NCI-H2029 treated with DMSO at 0.1 percent for 48 hours (cell line): ENCODE data around the gene FOXP1.

Experiments used
- DNase-seq: peaks from one replicate; lab custom pipeline; 2025; lab: John Stamatoyannopoulos, UW

Gene FOXP1

DNA sequence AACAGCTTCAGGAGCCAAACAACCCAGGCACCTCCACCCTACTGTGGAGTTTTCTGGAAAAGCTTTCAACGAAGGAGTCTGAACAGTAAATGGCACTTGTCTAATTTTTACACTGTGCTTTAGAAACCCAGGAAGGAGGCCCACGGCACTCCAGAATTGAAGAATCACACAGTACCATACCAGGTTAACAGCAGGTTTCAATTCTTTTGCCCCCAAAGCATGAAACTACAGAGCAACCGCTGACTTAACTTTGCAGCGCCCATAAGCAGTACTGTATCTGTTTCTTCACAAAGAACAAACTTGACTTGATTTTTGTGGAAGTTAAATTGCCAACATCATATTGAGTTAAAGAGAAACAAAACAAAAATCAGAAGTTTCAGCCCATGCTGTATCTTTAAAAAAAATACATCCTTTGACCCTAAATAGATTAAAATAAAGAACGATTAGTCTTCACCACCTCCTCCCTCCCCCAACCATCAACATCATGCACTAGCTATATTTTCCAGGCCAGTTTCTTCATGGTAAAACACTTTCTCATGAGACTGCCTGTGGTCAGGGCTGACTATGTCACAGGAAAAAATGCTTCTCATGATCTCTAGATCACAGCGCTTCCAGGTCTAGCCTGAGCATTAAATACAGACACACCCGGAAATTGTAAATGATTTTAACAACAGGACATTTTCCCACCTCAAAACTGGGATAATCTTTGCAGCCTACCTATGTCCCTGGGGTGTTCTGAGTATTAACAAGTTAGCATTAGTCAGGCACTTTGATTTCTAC lies 456.3 kb downstream of the FOXP1 start:
- DNase-seq: no peak

DNA sequence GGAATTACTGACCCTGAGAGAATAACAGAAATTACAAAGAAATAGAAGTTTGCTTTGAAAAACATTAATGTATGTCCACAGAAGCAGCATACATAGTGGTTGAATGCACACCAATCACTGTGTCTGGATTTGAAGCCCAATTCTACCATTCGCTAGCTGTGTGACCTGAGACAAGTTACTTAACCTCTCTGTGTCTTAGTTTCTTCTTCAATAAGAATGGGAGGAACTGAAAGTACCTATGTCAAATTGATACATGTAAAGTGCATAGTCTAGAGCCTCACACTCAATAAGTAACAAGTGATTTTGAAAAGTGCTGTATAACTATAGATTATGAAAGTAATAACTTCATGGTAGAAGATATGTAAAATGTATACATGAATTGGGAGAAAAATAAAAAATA lies 457.8 kb downstream of the FOXP1 start:
- no peak for DNase-seq

DNA sequence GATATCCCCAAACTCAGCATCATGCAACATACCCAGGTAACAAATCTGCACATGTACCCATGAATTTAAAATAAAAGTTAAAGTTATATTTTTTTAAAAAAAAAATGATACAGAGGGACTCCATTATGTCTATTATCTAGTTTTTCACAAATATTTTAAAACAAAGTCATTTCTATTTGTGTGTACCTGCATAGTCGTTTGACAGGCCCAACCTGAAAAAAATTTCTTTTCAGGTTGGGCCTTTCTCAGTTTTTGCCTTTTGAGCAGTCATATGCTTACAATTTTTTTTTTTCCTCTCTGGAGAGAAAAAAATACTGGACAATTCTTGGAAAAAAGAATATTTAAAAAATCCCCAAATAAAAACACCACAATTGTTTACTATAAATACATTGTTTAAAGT lies 459.5 kb downstream of the FOXP1 start:
- no peak for DNase-seq

DNA sequence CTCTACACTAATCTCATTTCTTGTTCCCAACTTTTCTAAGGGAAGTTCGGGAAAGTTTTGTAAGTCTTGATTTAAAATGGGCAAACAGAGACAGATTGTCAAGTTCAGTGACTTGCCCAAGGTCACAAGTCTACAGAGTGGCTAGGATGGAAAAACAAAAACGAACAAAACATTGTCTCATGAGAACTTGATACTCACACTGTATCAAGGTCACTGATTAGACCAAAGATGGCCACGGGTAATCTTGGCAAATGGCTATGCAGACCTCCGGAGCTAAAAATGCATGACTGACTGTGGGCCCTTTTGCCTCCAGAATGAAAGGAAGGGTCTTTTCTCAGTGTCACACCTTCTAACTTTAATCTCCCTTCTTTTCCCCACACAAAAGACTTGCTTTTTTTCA lies 460.9 kb downstream of the FOXP1 start:
- DNase-seq: no peak

DNA sequence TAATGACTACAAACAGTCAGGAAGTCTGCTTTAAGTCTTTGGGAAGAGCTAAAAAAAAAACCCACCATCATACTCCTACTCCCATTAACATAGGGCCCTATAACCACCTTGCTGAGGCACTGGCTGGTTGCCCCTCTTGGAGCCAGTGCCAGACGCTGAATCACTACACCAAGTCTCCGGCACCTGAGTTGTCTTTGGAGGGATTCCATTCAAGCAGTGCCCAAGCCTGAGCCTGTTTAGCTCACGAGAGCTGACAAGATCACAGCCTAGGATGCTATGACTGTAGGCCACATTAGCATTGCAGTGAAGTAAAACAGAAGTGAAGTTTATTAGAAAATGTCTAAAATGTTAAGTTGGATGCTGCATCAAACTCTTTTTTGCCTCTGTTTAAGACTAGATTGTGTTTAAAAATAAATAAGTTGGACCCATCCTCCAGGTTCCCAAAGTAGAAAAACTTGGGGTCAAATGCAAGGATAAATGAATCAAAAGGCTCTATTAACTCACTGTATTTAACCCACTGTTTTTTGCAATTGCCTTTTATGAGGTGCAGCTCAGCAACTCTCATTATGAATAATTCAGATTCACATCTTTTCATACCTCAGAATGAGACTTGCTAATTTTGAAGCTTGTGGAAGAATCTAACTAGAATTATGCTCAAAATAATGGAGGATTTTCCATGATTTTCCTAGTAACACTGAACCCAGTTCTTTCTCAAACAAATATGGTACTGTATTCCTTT lies 461.9 kb downstream of the FOXP1 start:
- no peak for DNase-seq

DNA sequence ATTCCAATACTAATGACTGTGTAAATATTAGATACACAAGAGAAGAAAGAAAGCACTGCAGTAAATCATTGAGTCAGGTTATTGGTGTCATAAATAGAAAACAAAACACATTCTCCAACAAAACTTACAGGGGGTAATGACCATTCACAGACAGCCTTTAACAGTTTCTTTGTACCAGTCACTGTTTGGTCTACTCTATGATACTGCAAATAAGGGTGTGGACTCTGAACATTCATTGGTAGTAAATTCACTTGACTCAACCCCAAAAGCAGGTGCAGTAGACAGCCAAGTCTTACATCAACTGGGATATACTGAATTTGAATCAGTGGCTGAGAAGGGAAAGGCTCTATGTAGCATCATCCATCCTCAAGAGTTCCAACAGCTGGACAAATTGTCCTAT lies 463.5 kb downstream of the FOXP1 start:
- no peak for DNase-seq

DNA sequence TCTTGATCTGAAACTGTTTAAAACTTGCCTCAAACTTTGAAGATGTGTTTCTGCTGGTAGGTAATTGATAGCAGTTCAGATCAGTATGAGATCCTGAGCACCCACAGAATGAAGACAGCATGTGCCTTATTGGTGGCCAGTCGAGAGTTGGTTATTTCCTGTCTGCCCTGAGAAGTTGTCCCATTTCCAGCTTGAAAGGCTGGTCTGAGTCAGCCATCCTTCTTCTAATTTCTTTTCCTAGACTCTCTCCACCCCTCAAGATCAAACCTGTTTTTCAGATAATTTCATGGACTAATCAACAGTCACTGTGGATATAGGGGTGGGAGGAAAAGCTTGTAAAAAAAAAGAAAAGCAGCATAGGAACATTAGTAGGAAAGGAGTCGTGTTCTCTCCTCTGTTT lies 464.4 kb downstream of the FOXP1 start:
- DNase-seq: no peak

DNA sequence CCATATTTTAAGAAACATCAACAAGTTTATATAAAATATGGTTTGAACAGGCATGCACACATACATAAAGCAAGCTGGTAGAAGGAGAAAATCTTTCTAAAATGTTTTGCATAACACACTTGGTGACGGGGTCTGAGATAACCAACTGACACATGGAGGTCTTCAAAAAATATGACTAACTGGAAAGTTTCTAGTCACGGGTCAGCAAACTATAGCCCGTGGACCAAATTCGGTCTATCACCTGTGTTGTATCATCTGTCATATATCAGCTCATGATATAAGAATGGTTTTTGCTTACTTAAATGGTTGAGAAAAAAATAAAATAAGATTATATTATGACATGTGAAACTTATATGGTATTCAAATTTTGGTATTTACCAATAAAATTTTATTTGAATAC lies 465.1 kb downstream of the FOXP1 start:
- DNase-seq: no peak

DNA sequence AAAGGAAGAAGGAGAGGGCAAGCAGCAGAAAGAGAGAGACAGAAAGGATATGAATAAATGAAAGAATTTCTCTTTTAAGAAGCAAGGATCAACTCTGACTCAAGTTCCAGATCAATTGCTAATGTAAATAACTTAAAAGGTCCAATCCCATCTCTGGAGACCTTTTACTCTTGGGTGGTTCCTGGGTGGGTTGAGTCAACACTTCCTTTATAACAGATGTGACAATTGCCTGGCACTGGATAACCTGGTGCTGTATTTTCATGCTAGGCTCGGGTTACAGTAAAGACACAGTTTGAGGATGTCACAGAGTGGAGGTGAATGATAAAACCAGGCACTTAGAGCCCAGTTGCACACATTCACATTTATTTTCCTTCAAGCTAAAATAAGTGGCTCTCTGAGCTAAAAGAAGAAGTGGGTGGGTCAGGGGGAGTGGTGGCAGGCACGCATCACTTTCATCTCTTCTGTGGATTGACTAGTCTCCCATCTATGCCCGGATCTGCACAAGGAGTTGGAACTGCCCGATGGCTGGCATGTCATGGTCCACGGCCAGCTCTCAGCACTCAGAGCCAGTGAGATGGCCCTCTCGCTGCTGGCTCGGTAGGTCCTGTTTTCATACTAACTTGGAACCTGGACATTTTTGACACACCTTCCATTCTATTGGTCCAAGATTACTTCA lies 465.8 kb downstream of the FOXP1 start:
- DNase-seq: no peak

DNA sequence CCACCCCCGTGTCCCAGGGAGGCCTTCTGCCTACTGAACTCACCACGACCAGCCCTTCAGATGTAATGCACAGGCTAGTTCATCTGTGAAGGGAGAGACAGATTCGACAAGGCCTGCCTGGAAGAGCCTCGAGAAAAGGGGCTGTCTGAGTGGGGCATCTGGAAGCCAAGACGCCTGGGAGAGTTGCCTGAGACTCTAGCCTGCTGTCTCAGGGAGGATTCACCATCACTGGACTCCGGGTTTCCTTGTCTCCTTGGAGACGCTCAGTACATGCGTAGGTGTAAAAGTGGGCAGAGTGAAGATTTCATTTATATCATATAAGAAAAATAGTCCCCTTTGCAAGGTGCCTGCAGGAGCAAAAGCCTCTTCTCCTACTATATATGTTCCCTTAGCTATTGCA lies 468.9 kb downstream of the FOXP1 start:
- no peak for DNase-seq

DNA sequence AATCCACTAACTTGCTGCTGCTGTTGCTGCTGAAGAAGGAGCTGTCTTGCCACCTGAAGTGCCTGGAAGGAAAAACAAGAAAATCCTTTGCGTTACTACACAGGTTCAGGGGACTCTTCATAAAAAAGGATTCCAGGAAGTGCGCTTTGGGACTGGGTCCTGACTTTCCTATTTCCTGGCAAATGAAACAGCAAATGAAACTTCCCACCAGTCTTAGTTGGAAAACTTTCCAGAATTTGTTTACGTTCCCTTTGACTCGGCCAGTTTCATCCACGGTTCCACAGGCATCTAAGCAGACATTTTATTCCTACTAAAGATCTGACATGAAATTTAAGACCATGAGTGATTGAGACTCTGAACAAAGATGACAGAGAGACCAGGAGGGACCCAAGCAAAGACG lies 471.0 kb downstream of the FOXP1 start:
- no peak for DNase-seq

DNA sequence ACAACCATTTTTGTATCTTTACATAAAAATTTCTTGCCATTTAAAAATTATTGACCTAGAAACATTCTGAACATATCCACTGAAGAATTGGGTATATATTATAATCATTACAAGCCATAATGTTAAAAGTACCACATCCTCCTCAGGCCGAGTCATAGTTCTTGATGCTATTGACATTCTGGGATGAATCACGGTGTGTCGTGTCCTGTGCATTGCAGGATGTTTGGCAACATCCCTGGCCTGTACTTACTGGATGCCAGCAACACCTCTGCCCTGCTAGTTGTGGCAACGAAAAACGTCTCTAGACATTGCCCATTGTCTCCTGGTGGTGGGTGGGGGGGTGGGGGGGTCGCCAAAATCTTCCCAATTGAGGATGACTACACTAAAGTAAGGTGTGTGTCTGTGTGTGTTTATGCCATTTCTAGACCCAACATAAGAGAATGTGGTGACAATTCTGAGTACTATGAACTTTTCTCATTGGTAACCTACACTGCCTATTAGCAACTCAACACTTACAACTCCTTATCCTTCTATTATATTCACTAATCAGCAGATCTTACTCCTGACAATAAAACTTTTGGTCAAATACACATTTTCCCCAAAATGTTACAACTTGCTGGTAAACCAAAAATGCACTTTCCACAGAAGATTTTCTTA lies 471.6 kb downstream of the FOXP1 start:
- no peak for DNase-seq

DNA sequence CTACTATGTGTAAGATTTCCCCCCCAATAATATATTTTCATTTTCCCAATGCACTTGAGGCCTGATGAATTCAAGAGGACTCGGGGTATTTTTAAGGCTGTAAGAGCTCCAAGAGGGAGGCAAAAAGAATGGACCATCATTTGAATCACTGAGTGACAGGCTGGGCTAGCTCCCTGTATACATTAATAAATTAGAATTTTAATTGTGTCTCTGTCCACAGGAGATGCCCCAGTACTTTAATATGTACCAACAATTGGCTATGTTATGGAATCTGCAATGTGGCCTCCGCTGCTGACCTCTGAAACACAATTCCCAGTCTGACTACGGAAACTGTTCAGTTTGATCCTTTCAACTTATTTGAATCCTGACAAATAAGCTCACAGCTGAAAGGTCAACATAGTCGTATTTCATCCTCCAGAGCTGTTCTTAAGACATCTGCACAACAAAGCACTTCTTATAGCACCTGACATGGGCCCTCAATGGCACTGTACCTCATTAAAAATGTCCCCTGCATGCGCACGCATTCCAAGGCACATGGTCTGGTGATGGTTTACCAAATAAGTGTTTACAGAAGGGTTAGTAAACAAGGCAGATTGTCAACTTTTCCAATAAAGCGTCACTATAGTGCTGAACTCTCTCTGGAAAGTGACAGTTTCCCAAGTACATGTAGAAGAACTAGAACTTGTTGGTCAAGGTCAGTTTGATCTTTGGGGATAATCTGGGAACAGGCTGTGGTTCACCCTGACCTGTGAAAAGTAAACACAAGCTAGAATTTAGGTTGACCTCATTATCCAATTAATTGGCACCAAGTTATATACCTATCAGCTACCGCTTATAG lies 472.9 kb downstream of the FOXP1 start:
- DNase-seq: no peak

DNA sequence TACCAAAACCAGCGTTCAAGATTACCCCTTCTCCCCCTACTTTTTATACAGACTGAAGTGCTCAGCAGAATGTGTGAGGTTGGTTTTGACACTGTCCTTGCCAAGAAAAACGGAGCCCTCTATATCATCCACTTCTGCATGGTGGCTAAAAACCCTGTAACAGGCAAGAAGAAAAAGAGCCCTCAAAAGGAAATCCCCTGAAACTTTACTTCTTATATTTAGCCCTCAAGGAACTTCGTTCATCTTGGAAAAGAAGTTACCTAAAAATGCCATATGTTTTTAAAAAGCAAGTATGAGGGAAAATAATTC lies 473.6 kb downstream of the FOXP1 start:
- no peak for DNase-seq

DNA sequence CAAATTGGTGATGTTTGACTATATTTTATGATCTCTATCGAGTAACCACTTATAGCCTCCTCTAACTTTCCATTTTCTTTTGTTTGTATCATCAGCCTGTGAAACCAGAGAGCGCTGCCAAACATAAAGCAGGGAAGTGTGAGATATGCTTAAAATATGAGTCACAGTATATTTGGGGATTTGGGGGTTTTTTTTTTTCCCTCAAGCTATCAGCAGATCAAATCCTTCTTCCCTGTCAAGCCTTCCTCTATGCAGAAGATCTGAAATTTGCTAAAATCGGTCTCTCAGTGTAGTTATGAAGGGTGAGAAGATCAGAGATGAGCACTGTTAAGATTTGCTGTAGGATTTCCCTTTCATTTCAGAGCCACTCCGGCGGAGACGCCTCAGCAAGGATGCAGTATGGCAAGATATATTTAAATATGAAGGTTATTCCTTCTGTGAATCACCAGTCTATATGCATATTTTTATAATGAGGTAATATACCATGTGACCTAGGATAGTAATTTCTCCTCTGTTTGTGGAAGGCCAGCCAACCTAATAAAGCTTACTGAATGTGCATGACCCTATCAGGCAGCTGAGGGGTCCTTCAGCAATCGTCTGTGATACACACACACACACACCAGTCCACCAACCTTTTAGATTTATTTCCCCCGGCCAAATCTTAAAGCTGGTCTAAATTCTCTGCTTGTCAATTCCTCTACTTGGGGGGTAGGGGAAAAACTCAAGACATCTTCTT lies 474.1 kb downstream of the FOXP1 start:
- DNase-seq: no peak

DNA sequence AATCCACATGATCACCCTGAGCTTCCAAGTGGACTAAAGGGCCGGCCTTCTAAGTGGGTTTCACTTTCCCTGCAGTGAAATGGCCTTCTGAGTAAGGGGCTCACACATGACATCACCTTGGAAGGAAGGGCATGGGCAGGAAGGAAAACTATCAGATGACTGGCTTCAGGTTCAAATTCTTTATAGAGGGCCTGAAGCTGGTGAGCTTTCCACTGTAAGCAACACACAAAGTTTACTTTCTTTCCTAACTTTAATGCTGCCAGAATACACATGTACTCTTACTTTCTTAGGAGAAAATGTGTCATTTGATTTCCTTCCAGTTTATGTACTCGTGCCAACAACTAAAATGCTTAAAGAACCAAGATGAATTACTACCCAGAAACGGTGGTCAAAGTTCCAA lies 475.6 kb downstream of the FOXP1 start:
- no peak for DNase-seq

DNA sequence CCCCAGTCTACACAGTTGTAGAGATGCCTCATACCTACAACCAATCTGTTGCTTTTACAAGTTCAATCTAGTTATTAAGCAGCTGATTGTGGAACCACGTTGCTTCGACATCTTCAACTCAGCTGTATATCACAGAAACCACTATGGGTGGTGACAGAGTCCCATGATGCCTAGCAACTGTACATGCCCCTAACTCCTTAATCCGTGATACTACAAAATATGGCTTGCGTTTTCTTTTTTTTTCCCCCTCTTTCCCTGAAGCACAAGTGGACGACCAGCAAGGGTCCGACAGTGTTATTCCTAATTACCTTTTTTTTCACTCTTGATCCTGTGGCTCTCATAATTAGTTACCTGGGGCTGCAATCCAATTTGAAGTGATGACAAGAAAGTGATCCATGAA lies 478.6 kb downstream of the FOXP1 start:
- DNase-seq: no peak

DNA sequence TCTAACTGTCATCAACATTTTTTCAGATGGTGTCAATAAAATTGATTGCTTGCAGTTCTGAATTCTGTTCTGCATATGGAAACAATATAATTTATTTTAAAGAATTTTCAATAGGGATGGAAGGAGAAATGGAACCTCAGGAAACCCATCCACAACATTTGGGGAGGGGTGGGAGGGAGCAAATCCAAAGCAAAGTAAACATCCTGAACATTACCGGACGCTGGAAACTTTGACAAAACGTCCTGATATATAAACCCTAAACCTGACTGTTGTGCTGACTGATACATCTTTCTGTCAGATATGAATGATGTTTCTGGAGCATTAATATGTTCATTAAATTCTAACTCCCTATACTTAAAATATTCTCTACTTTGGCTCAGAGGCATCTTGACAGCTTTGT lies 479.0 kb downstream of the FOXP1 start:
- DNase-seq: no peak

DNA sequence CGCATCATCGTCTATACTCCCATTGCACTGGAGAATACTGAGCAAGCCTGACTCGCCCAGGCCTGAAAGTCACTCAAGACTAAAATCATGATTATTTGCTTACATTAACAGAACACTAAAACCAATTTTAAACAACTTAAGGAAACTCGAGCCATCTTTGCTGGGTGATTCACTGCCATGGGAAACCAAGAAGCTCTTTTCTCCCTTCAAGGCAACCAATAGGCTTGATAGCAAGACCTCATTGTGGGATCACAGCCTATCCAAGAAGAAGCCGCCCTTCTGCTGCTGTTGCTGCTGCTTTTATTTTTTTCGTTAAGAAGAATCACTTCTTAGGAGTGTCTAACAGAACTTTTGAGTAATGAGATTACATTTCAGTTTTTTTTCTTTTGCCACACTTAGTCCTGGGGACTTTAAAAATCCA lies 479.4 kb downstream of the FOXP1 start:
- DNase-seq: no peak

DNA sequence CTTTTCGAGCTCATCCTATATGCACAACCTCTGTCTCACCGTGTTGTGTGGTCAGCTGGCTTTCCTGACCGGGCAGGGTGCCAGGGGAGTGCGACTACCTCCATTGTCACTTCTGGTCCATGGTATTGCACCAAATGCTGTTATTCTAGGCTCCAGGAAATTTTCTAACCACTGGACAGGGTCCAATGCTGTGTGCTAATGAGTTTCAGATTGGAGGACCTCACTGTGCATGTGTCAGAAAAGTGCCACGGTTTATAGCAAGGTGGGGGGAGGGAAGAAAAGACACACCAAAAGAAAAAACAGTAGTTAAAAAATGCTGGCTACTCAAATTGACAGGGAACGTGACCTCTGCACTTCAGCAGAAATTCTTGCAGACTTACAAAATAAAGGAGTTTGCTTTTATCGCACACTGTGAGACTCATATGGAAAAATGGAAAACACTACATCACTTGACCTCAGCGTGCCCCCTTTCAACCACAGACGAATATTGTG lies 480.1 kb downstream of the FOXP1 start:
- peak; percentile 30 for DNase-seq
